GM12891 (cell line): Measurements from ENCODE around the gene CA10.

Source experiments
- POLR2A ChIP-seq: IDR thresholded peaks from 2 replicates; pipeline ENCODE4 v1.6.1; 2011; ENCODE audit warnings: low read depth, low read length, control low read depth
- POLR2AphosphoS5 ChIP-seq: IDR thresholded peaks from 2 replicates; pipeline ENCODE4 v1.6.1; 2011; ENCODE audit warnings: low read depth, low read length, control low read depth
- SPI1 ChIP-seq: IDR thresholded peaks from 2 replicates; pipeline ENCODE4 v1.6.1; 2011; ENCODE audit warnings: low read depth, low read length, control low read depth

GRCh38 chr17:51869387-51869786 lies 289.1 kb downstream of the CA10 start:
- no peak for TF ChIP-seq POLR2A
- TF ChIP-seq POLR2AphosphoS5, result no peak
- TF ChIP-seq SPI1, result no peak
